ENCODE results near the gene COA5. TPM values are rescaled to one million over a fixed set of nuclear protein-coding genes. Genes with fewer than 3 reads are reported as not detected.

The COA5 gene
- total and polyA plus RNA-seq, 2 experiments from 2014 or later = 64.0 to 88.8 TPM

DNA sequence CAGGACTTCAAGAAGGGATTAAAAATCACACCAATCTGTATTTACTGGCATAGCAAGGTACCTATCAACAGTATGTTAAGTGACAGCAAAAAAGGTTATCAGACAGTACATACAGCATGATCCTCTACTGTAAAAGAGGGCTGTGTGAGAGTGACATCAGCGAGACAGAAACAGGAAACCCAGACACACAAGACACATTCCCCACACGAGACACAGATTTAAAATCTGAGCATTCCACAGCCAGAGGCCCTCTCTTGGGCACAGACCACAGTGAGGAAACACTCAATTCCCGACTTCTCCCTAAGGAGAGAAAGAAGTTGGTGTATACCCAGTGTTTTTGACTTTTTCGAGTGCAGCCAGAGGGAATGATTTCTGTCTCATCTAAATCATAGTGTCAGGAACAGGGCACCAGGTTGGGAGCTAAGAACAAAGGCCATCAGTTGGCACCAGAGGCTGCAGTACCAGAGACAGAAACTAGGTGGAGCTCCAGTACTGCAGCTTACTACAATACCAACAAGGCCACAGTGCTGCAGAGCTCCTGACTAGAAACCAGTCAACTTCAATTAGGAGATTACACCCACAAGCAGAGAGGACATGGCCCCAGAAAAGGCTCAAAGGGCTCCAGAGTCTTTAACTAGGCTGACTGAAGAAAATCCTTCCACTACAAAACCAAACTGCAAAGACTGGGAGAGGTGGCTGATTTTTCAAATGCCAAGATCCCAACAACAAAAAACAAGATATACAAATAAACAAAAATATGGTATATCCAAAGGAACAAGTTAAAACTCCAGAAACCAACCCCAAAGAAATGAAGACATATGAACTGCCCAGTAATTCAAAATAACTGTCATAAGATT, 41.1 kb upstream of the COA5 start:
- DNase-seq (ENCODE audit: low read depth in 1 of 2, low spot score in 1 of 2) = peak; percentile 81 to 86
- Histone ChIP-seq H3K27ac (no peak overlapping the region), H3K4me1 (ENCODE audit: low read depth) (peaks cover 5% of the 10 kb centered on the region), H3K27me3 (no peaks in the 10 kb centered on the region), H3K36me3 (no peaks in the 10 kb centered on the region), H3K4me3 (no peak overlapping the region), H3K9me3 (ENCODE audit: low read depth) (no peaks in the 10 kb centered on the region)
- peak; percentile 99 for TF ChIP-seq CTCF (IDR thresholded peaks at IDR 0.05; ENCODE audit: low read depth, low read length)

DNA sequence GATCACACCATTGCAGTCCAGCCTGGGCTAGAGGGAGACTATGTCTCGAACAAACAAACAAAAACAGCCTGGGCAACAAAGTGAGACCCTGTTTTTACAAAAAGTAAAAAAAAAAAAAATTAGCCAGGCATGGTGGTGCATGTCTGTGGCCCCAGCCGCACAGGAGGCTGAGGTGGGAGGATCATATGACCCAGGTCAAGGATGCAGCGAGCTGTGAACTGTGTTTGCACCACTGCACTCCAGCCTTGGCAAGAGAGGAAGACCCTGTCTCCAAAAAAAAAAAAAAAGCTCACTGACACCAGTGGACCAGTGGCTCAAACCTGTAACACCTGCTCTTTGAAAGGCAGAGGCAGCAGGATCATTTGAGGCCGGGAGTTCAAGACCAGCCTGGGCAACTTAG, 40.1 kb upstream of the COA5 start:
- H3K9me3 ChIP-seq (ENCODE audit: low read depth) = no peaks in the 10 kb centered on the region
- no peaks in the 10 kb centered on the region for H3K27me3 ChIP-seq
- H3K27ac ChIP-seq = no peak overlapping the region
- no peak overlapping the region for H3K4me3 ChIP-seq
- DNase-seq (ENCODE audit: low read depth in 1 of 2, low spot score in 1 of 2) = no peak
- no peak for TF ChIP-seq CTCF (IDR thresholded peaks at IDR 0.05; ENCODE audit: low read depth, low read length)
- peaks cover 5% of the 10 kb centered on the region for H3K4me1 ChIP-seq (ENCODE audit: low read depth)
- no peaks in the 10 kb centered on the region for H3K36me3 ChIP-seq

- Histone ChIP-seq H3K36me3 (no peaks in the 10 kb centered on the region), H3K27ac (no peak overlapping the region), H3K27me3 (no peaks in the 10 kb centered on the region), H3K4me1 (ENCODE audit: low read depth) (peaks cover 5% of the 10 kb centered on the region), H3K9me3 (ENCODE audit: low read depth) (no peaks in the 10 kb centered on the region), H3K4me3 (no peak overlapping the region)
- TF ChIP-seq CTCF (IDR thresholded peaks at IDR 0.05; ENCODE audit: low read depth, low read length) = no peak
- DNase-seq (ENCODE audit: low read depth in 1 of 2, low spot score in 1 of 2) = no peak
These were observed 39.3 kb upstream of the COA5 start for GRCh38 chr2:98647636-98648035.

GRCh38 chr2:98643496-98644100, 35.3 kb upstream of the COA5 start:
- Histone ChIP-seq H3K27me3 (no peaks in the 10 kb centered on the region), H3K27ac (no peak overlapping the region), H3K4me3 (no peak overlapping the region), H3K9me3 (ENCODE audit: low read depth) (no peaks in the 10 kb centered on the region), H3K4me1 (ENCODE audit: low read depth) (peaks cover 5% of the 10 kb centered on the region), H3K36me3 (no peaks in the 10 kb centered on the region)
- DNase-seq (ENCODE audit: low read depth in 1 of 2, low spot score in 1 of 2) = peak in 1 of 2 donors; percentile 26
- no peak for TF ChIP-seq CTCF (IDR thresholded peaks at IDR 0.05; ENCODE audit: low read depth, low read length)

DNA sequence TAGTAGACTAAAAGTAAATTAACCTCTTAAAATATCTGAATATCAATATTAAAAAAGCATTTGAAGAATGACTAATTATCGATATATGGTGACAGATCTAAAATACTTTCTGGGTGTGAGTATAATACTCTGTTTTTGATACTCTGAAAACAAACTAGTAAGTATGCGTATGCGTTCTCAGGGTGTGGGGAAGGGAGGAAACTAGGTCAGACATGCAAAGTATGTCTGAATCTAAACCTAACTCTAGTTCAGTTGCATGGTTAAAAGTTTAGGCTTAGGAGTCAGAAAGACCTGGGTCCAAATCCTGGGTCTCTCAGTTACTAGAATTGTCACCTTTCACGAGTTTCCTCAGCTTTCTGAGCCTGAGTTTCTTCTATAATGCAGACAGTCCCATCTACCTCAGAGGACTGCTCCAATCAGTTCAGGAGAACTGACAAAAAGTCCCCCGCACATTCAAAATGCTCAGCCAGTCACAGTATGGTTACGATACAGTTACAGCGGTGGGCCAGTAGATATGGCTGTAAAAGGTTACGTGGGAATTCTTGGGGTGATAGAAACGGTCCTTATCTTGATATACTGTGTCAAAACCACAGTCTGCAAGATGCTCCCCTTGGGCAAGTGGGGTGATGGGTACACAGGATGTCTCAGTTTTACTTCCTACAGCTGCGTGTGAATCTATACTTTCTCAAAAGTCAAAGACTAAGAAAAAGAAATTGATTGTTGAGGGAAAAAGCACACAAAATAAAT, 29.3 kb upstream of the COA5 start:
- H3K4me1 ChIP-seq (ENCODE audit: low read depth) = no peaks in the 10 kb centered on the region

More for the DNA sequence above, 29.3 kb upstream of the COA5 start:
- no peaks in the 10 kb centered on the region for H3K9me3 ChIP-seq (ENCODE audit: low read depth)
- no peak overlapping the region for H3K27ac ChIP-seq
- DNase-seq (ENCODE audit: low read depth in 1 of 2, low spot score in 1 of 2) = no peak
- H3K27me3 ChIP-seq = no peaks in the 10 kb centered on the region
- no peak overlapping the region for H3K4me3 ChIP-seq
- H3K36me3 ChIP-seq = no peaks in the 10 kb centered on the region
- TF ChIP-seq CTCF (IDR thresholded peaks at IDR 0.05; ENCODE audit: low read depth, low read length) = no peak

All from cardiac muscle cell (in vitro differentiated cells and primary cell).